Stimulated activated effector memory CD8-positive, alpha-beta T cell treated with anti-CD3 and anti-CD28 coated beads, Interleukin-12 subunit alpha, Interleukin-12 subunit beta, amount 100 ng/mL, for 72 hours (primary cell): Measurements from ENCODE around the gene STRBP.

Experiments used
- ATAC-seq: fragments of 150-1000 bp; cut with Tn5 transposase; 2 replicates; pipeline ENCODE4 v1.10.0; 2021
- DNase-seq, 2 donors: peaks; one replicate each; pipeline ENCODE4 v3.0.0; 2021 to 2022; ENCODE audit warnings: low spot score in 2 of 2
- H3K27ac Mint-ChIP-seq: one replicate; pipeline ENCODE4 v1.8.0; 2022; ENCODE audit warnings: mild to moderate bottlenecking, mixed read lengths
- H3K36me3 Mint-ChIP-seq: one replicate; pipeline ENCODE4 v1.8.0; 2022; ENCODE audit warnings: mild to moderate bottlenecking, mixed read lengths
- H3K4me1 Mint-ChIP-seq: one replicate; pipeline ENCODE4 v1.8.0; 2022; ENCODE audit warnings: mixed read lengths
- H3K4me3 Mint-ChIP-seq: one replicate; pipeline ENCODE4 v1.8.0; 2022; ENCODE audit warnings: mild to moderate bottlenecking, mixed read lengths
- H3K9me3 Mint-ChIP-seq: one replicate; pipeline ENCODE4 v1.8.0; 2022; ENCODE audit warnings: mixed read lengths

STRBP gene

GRCh38 chr9:123099548-123099947 lies 168.8 kb downstream of the STRBP start:
- DNase-seq = no peak
- Mint-ChIP-seq H3K9me3 (no peaks in the 10 kb centered on the region), H3K36me3 (peaks cover 96% of the 10 kb centered on the region), H3K27ac (no peak overlapping the region), H3K4me1 (no peaks in the 10 kb centered on the region), H3K4me3 (no peak overlapping the region)
- ATAC-seq = no peak

DNA sequence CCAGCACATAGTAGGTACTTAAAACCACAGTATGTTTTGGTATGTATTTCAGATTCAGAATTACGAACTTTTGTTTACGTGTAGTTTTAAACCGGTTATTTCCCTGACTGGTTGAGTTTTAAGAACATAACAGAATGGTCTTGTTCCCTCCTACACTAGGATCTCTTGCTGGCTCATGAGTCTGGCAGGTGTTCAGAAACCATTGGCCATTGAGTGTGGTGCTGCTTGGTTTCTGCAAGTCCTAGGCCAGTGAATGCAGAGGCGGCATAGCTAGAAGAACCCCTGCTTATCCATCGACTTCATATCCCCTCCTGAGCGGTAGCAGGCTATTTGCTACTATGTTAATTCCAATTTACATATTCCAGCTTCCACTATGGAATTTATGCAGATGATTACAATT lies 169.3 kb downstream of the STRBP start:
- ATAC-seq (no peak), DNase-seq (no peak)
- peaks cover 96% of the 10 kb centered on the region for H3K36me3 Mint-ChIP-seq
- no peaks in the 10 kb centered on the region for H3K9me3 Mint-ChIP-seq
- H3K4me1 Mint-ChIP-seq = no peaks in the 10 kb centered on the region
- H3K4me3 Mint-ChIP-seq = no peak overlapping the region
- H3K27ac Mint-ChIP-seq = no peak overlapping the region

DNA sequence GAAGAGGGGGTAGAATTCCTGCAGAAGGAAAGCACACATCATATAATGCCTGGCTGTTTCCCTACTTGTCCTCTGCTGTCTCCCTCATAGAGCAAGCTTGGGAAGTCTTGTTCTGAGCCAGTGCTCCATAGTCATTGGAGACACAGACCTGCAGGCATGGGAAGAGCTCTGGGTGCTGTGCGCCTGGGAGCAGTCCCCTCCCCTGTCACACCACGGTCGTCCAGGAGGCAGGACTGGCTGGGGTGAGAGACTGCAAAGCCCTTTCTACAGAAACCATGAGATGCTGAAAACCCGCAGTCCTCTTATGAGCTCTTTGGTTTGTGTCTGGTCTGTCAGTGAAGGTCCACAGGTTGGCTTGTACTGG lies 170.3 kb downstream of the STRBP start:
- ATAC-seq (no peak), DNase-seq (no peak)
- no peak overlapping the region for H3K4me3 Mint-ChIP-seq
- no peaks in the 10 kb centered on the region for H3K4me1 Mint-ChIP-seq
- H3K27ac Mint-ChIP-seq = no peak overlapping the region
- peaks cover 96% of the 10 kb centered on the region for H3K36me3 Mint-ChIP-seq
- H3K9me3 Mint-ChIP-seq = no peaks in the 10 kb centered on the region

DNA sequence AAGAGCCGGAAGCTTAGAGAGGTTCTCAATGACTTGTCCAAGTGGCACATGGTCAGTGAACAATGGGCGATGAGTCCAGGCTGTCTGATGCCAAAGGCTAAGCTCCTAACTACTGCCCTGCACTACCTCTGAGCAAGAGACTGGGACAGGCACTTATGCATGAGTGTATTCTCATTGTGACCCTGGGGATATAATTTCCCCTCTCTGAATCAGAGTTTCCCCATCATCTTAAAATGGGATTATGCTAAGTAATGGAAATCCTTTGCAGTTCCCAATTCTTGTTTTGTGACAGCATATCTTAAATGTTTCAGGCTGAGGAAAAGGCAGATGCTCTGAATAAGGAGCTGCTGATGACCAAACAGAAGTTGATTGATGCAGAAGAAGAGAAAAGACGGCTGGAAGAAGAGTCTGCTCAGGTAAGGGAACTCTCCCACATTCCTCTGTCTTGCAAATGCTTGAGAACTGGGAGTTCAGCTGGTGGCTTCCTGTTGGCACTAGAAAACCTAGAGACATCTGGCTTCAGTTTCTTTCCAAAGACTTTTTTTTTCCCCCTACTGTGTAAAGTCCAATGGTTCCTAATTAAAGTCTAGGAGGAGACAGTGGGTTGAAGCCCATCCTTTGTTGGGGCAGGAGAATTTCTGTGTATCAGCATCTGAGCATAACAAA lies 170.8 kb downstream of the STRBP start:
- H3K27ac Mint-ChIP-seq = peak overlapping the region; percentile 45
- H3K4me3 Mint-ChIP-seq = no peak overlapping the region
- ATAC-seq = no peak
- H3K36me3 Mint-ChIP-seq = peaks cover 95% of the 10 kb centered on the region
- H3K9me3 Mint-ChIP-seq = no peaks in the 10 kb centered on the region
- no peaks in the 10 kb centered on the region for H3K4me1 Mint-ChIP-seq
- DNase-seq = no peak

- H3K4me3 Mint-ChIP-seq = no peak overlapping the region
- H3K27ac Mint-ChIP-seq = peak overlapping the region; percentile 45
- no peaks in the 10 kb centered on the region for H3K9me3 Mint-ChIP-seq
- DNase-seq = no peak
- no peaks in the 10 kb centered on the region for H3K4me1 Mint-ChIP-seq
- no peak for ATAC-seq
- peaks cover 95% of the 10 kb centered on the region for H3K36me3 Mint-ChIP-seq
These were observed 171.4 kb downstream of the STRBP start for GRCh38 chr9:123096987-123097386.

DNA sequence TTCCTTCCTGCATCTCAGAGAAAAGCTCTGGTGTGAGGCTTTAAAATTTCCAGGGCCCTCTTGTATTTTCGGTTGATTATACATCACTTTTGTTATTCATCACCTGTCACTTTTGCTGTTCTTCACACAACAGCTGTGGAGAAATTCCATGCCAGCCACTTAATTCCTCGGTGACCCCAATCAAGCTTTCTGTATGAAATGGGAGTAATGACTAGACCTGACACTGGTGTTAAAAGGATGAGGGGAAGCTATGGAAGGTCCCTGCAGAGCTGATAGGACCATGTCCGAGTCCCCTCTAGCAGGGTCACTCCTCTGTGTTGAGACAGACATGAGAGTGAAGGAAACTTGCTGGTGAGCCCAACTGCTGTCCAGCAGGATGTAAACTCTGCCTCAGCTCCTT lies 175.2 kb downstream of the STRBP start:
- Mint-ChIP-seq H3K4me3 (no peak overlapping the region), H3K27ac (no peak overlapping the region), H3K9me3 (no peaks in the 10 kb centered on the region), H3K36me3 (peaks cover 78% of the 10 kb centered on the region), H3K4me1 (no peaks in the 10 kb centered on the region)
- DNase-seq (no peak), ATAC-seq (no peak)

DNA sequence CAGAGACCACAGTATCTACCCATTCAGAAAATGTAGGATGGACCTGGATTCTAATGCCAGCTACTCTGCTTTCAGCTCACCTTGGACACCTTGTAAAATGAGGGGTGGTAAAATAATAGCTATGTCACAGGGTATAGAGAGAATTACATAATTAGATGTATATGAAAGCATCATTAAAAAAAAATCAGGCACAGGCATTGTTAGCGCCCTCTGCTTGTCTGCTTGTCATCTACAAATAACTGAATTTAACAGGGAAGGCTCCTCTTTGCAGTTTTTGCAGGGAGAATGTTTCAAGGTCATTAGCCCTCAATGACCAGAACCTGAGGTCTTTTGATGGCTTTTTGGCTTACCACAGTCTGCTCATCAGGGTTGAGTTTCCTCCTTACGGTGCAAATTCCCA lies 176.9 kb downstream of the STRBP start:
- no peaks in the 10 kb centered on the region for H3K9me3 Mint-ChIP-seq
- DNase-seq = no peak
- H3K4me1 Mint-ChIP-seq = no peaks in the 10 kb centered on the region
- ATAC-seq = no peak
- H3K27ac Mint-ChIP-seq = no peak overlapping the region
- peaks cover 63% of the 10 kb centered on the region for H3K36me3 Mint-ChIP-seq
- no peak overlapping the region for H3K4me3 Mint-ChIP-seq

DNA sequence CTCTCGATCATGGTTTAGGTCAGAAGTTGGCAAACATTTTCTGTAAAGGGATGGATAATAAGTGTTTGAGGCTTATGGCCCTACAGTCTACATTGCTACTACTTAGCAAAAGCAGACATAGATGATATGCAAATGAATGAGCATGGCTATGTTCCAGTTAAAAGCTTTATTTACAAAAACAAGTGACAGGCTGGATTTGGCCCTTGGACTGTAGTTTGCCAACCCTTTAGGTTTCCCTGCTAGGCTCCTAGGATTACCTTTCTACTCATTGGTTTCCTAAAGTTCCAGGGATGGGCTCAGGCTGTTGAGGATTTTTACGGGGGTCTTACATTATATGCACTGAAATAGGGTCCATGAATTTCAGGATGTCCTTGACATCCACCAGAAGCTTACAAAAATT lies 177.4 kb downstream of the STRBP start:
- no peak for DNase-seq
- Mint-ChIP-seq H3K4me1 (no peaks in the 10 kb centered on the region), H3K27ac (no peak overlapping the region), H3K9me3 (no peaks in the 10 kb centered on the region), H3K36me3 (peaks cover 63% of the 10 kb centered on the region), H3K4me3 (no peak overlapping the region)
- no peak for ATAC-seq

- Mint-ChIP-seq H3K36me3 (peaks cover 57% of the 10 kb centered on the region), H3K4me3 (no peak overlapping the region), H3K4me1 (no peaks in the 10 kb centered on the region), H3K27ac (no peak overlapping the region), H3K9me3 (no peaks in the 10 kb centered on the region)
- DNase-seq (peak in 1 of 2 donors; percentile 29), ATAC-seq (no peak)
These were observed 178.0 kb downstream of the STRBP start for GRCh38 chr9:123090198-123090896.

GRCh38 chr9:123089790-123090189 lies 178.6 kb downstream of the STRBP start:
- Mint-ChIP-seq H3K4me3 (no peak overlapping the region), H3K9me3 (no peaks in the 10 kb centered on the region), H3K27ac (no peak overlapping the region), H3K4me1 (no peaks in the 10 kb centered on the region), H3K36me3 (peaks cover 53% of the 10 kb centered on the region)
- DNase-seq = no peak
- no peak for ATAC-seq

GRCh38 chr9:123089040-123089439 lies 179.3 kb downstream of the STRBP start:
- ATAC-seq = no peak
- Mint-ChIP-seq H3K9me3 (no peaks in the 10 kb centered on the region), H3K4me1 (no peaks in the 10 kb centered on the region), H3K27ac (peak overlapping the region; percentile 6), H3K4me3 (no peak overlapping the region), H3K36me3 (peaks cover 51% of the 10 kb centered on the region)
- DNase-seq = peak in 1 of 2 donors; percentile 7

DNA sequence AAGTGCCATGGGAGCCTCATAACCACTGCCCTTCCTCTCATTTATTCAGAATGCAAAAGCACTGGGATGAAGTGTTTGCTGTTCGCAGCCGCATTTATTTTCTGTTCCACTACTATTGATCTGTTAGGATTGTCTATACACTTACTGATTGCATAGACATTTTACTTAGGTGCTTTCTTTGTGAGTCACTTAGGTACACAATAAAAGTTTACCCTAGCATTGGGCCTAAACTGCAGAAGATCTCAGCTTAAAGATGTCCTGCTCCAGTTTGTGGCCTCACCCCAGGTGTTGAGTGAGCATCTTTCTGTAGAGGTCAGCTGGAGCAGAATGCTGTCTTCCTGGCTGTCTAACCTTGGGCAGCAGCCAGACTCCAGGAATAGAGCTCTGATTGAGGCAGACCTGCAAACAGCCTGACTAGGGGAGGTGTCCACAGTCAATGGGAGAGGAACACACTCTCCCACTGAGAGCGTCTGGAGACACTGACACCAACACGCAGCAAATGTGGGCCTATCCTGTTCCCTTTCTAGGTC lies 181.0 kb downstream of the STRBP start:
- no peak overlapping the region for H3K27ac Mint-ChIP-seq
- no peaks in the 10 kb centered on the region for H3K4me1 Mint-ChIP-seq
- H3K4me3 Mint-ChIP-seq = no peak overlapping the region
- peak in 1 of 2 donors; percentile 26 for DNase-seq
- peaks cover 36% of the 10 kb centered on the region for H3K36me3 Mint-ChIP-seq
- no peak for ATAC-seq
- no peaks in the 10 kb centered on the region for H3K9me3 Mint-ChIP-seq

DNA sequence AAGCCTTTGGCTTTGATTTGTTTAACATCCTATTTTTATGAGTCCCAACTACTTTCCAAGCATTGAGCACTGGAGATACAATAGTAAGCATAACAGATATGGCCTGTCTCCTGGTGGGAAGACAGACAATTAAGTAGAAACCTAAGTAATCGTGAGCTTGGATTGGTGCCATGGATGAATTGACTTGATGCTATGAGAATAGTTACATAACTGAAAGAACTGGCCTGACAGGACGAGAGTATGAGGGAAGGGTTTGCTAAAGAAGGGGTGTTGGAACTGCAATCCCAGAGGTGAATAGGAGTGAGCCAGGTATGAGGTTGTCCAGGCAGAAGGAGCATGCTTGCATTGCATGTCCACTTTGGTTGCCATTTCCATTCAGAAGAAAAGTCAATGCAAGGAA lies 182.5 kb downstream of the STRBP start:
- H3K27ac Mint-ChIP-seq = no peak overlapping the region
- no peaks in the 10 kb centered on the region for H3K4me1 Mint-ChIP-seq
- ATAC-seq = no peak
- peaks cover 34% of the 10 kb centered on the region for H3K36me3 Mint-ChIP-seq
- H3K9me3 Mint-ChIP-seq = no peaks in the 10 kb centered on the region
- no peak overlapping the region for H3K4me3 Mint-ChIP-seq
- peak in 1 of 2 donors; percentile 2 for DNase-seq

DNA sequence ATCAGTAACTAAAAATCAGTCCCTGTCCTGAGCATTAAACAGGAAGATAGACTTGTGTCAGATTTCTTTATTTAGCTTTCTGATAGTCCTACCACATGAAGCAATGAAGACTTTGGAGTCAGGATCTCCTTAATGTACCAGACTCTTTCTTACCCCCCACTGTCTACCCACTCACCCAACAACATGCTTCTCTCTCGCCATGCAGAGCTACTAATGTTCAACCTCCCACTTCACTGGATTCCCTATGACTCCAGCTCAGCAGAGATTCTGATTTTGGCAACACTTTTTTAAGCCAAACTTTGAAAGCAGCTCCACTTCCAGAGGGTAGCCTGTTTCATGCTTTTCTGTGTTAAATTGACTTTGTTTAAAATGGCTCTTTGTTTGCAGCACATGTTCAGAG lies 184.1 kb downstream of the STRBP start:
- H3K9me3 Mint-ChIP-seq = no peaks in the 10 kb centered on the region
- H3K4me1 Mint-ChIP-seq = no peaks in the 10 kb centered on the region
- H3K36me3 Mint-ChIP-seq = peaks cover 42% of the 10 kb centered on the region
- H3K4me3 Mint-ChIP-seq = no peak overlapping the region
- no peak overlapping the region for H3K27ac Mint-ChIP-seq
- DNase-seq (no peak), ATAC-seq (no peak)

DNA sequence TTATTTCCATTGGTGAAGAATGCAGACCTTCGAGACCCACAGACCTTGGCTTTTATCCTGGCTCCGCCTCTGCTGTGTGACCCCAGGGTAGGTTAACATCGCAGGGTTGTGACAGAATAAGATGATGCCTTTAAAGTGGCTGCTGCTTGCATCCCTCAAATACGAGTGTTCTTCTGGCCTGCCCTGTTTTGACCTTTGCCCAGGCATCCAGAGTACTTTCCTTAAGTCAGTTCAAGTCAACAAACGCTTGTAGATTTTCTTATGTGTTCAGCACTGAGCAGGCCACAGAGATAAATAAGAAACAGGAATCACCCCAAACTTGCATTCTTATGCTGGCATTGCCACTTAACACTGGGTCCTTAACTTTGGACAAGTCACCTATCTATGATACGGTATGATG lies 184.7 kb downstream of the STRBP start:
- ATAC-seq (no peak), DNase-seq (no peak)
- H3K9me3 Mint-ChIP-seq = no peaks in the 10 kb centered on the region
- H3K4me3 Mint-ChIP-seq = no peak overlapping the region
- H3K27ac Mint-ChIP-seq = no peak overlapping the region
- peaks cover 48% of the 10 kb centered on the region for H3K36me3 Mint-ChIP-seq
- H3K4me1 Mint-ChIP-seq = no peaks in the 10 kb centered on the region

DNA sequence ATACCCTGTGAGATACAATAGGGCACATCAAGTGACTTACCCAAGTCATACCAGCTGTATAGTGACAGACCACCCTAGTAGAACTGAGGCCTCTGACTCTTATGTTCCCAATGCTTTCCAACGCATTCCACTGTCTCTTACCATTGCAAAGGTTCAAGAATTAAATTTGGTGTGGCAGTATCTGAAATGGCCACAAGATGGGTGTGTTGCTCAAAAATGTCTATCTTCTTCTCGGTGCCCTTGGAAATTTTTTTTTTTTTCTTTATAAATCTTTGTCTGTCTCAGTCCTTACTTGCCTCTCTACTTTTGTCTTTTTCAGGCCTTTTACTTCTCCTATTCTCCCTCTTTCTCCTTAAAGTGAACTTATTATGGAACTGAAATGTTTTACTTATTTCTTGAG lies 186.6 kb downstream of the STRBP start:
- H3K27ac Mint-ChIP-seq = no peak overlapping the region
- ATAC-seq = no peak
- no peak for DNase-seq
- peaks cover 65% of the 10 kb centered on the region for H3K36me3 Mint-ChIP-seq
- no peak overlapping the region for H3K4me3 Mint-ChIP-seq
- no peaks in the 10 kb centered on the region for H3K9me3 Mint-ChIP-seq
- H3K4me1 Mint-ChIP-seq = no peaks in the 10 kb centered on the region
